Fibroblast of the aortic adventitia (primary cell): ENCODE results near the gene TMEM181. TPM values are rescaled to one million over a fixed set of nuclear protein-coding genes. Genes with fewer than 3 reads are reported as not detected.

Experiments used
- DNase-seq: peaks from one replicate; pipeline ENCODE4 v3.0.0-alpha.2; 2010; ENCODE audit warnings: low read depth
- H3K4me3 ChIP-seq: 2 replicates; pipeline ENCODE4 v1.5.1; 2011; ENCODE audit warnings: low read depth, mild to moderate bottlenecking, control low read depth, low read length, moderate library complexity
- total RNA-seq: library from RNA; depleted of rRNA; stranded (reverse); fragments of >200 nt; gene quantifications from 2 replicates; pipeline ENCODE4 v1.2.3, GENCODE V29; 2012; ENCODE audit warnings: low replicate concordance
- TF ChIP-seq, protein P1 (sequence below): IDR thresholded peaks from 2 replicates; pipeline ENCODE4 v1.5.1; 2011; ENCODE audit warnings: mild to moderate bottlenecking, low read length, control low read depth, inconsistent platforms; ENCODE audit not compliant: insufficient read depth

The TMEM181 gene
- total RNA-seq, 1 donor, result 36.2 TPM

DNA sequence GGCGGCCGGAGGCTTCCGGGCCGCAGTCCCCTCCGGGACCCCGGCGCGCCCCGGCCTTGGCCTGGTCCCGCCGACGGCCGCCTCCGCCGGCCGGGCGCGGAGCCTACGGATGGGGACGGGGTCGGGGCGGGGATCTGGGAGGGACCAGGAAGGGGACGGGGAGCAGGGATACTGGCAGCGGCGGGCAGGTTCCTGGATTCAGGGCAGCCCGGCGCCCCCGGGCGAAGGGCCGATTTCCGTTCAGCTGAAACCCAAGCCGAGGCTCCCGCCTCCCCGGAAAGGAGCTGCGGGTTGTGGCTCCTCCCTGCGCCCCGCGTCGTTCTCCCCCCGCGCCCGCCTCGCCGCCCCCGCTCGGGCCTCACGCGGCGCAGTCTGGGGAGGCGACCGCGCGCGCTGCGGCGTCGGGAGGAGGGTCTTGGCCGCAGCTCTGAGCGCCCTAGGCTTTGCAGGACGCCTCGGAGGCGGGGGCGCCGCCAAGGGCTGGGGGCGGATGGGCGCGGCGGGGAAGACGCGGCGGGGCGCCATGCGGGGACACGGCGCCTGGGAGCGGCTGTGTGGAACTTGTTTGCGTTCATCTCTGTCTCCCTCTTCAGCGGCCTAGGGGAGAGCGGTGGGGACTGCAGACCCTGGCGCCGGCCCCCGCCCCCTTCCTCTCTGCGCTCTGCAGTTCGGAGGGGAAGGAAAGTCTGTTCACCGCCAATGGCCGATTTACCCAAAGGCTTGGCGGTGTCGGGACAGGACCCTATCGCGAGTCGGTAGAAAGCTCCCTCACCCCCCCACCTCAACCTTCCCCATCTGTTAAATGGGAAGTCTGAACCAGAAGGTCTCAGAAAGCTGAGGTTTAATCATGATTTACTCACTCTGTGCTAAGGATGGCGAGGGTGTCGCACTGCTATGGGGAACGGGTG, 22.7 kb upstream of the TMEM181 start:
- TF ChIP-seq, protein P1, sequence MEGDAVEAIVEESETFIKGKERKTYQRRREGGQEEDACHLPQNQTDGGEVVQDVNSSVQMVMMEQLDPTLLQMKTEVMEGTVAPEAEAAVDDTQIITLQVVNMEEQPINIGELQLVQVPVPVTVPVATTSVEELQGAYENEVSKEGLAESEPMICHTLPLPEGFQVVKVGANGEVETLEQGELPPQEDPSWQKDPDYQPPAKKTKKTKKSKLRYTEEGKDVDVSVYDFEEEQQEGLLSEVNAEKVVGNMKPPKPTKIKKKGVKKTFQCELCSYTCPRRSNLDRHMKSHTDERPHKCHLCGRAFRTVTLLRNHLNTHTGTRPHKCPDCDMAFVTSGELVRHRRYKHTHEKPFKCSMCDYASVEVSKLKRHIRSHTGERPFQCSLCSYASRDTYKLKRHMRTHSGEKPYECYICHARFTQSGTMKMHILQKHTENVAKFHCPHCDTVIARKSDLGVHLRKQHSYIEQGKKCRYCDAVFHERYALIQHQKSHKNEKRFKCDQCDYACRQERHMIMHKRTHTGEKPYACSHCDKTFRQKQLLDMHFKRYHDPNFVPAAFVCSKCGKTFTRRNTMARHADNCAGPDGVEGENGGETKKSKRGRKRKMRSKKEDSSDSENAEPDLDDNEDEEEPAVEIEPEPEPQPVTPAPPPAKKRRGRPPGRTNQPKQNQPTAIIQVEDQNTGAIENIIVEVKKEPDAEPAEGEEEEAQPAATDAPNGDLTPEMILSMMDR, result no peak
- H3K4me3 ChIP-seq, result peak overlapping the region; percentile 51
- no peak for DNase-seq

DNA sequence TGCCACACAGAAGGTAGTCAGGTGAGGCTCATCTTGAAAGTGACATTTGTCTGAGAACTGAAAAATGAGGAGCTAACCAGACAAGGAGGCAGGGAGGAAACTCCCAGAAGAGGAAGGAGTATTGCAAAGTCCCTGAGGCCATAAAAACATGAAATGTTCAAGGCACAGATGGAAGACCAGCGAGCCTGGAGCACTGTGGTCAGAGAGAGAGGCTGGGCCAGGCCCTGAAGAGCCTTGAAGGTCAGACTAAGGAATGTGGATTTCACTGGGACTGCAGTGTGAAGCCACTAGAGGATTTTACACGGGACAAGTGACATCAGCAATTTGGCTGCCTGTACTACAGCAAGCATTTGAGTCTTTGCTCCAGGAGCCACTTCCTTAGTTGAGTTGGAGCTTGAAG, 21.1 kb upstream of the TMEM181 start:
- no peak for DNase-seq
- H3K4me3 ChIP-seq, result no peak overlapping the region
- TF ChIP-seq, protein P1, result no peak

DNA sequence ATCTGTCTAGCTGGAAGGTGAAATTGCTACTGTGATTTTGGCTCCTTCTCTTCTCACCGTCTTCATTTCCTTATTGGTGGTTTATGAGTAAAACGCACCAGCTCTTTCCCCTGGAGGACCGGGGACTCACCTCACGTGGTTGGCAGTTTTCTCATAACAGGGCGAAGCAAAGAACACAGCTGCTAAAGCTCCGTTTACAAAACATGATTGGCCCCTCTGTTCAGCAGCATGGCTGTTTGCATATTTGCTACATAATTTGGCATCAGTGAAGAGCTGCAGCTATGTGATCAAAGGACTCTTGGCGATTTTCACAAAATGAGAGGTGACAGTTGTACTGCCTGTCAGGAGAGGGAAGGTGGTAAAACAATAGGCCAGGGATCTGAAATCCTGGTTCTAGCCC, 20.5 kb upstream of the TMEM181 start:
- no peak for DNase-seq
- TF ChIP-seq, protein P1, result no peak
- H3K4me3 ChIP-seq, result no peak overlapping the region

DNA sequence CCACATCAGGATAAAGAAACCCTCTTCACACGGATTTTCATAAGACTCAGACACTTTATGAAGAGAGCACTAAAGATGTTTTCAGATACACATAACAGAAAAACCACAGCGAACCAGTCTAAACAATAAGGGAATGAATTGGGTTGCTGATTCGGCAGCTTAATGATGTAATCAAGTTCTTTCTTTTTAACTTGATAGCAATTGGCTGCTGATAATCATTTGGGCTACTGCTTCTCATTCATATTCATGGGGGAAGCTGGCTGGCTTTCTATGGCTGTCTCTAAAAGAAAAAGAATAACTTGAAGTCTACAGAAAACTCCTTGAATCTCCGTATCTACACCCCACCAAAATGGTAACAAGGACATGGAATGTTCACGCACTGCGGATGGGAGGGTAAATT, 20.0 kb upstream of the TMEM181 start:
- DNase-seq, result no peak
- no peak overlapping the region for H3K4me3 ChIP-seq
- TF ChIP-seq, protein P1, result no peak

DNA sequence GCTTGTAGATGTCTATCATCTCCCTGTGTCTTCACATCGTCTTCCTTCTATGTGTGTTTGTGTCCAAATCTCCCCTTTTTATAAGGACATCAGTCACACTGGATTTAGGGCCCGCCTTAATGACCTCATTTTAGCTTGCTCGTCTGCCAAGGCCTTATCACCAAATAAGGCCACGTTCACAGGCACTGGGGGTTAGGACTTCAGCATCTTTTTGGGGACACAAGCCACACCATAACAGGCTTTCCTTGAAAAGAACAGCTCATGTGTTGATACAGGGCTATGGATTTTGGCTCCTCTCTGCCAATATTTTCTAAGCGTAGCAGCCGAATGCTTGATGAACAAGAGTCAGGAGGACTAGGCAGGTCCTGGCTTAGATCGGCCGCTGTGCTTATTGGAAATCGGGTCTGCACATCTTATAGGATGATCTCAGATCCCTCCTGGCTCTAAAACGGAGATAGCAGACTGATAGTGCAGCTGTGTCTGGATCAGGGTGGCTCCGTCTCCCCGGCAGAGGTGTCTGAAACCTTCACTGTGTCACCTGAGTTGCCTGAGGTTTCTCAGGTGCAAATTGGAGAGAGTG, 16.2 kb upstream of the TMEM181 start:
- no peak for DNase-seq
- no peak overlapping the region for H3K4me3 ChIP-seq
- TF ChIP-seq, protein P1, result no peak

DNA sequence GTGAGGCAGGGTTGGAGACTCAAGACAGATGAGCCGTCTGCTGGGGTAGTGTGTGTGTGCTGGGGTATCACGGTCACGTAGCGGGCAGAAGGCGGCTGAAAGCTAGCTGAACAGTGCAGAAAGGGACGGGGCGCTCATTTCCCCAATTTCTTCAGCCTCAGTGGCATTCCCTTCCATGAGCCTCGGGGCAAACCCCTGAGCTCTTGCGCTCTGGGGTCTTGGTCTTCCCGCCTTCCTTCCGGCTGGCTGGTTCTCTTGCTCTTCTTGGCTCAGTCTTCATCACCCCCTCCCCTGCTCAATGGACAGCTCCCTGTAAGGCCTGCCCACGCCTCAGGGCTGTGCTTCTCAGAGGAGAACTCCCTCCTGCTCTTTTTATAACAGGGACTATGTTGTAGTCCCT, 15.5 kb upstream of the TMEM181 start:
- no peak overlapping the region for H3K4me3 ChIP-seq
- TF ChIP-seq, protein P1, result no peak
- no peak for DNase-seq
